HG03558 (cell line): ENCODE measurements around the gene UST.

ENCODE experiments used
- ATAC-seq: cut with Tn5 transposase; IDR thresholded peaks from one replicate; pipeline ENCODE4 v1.9.1; 2021; ENCODE audit warnings: moderate number of reproducible peaks; ENCODE audit not compliant: unreplicated experiment; ENCODE audit errors: extremely low read depth

UST gene

DNA sequence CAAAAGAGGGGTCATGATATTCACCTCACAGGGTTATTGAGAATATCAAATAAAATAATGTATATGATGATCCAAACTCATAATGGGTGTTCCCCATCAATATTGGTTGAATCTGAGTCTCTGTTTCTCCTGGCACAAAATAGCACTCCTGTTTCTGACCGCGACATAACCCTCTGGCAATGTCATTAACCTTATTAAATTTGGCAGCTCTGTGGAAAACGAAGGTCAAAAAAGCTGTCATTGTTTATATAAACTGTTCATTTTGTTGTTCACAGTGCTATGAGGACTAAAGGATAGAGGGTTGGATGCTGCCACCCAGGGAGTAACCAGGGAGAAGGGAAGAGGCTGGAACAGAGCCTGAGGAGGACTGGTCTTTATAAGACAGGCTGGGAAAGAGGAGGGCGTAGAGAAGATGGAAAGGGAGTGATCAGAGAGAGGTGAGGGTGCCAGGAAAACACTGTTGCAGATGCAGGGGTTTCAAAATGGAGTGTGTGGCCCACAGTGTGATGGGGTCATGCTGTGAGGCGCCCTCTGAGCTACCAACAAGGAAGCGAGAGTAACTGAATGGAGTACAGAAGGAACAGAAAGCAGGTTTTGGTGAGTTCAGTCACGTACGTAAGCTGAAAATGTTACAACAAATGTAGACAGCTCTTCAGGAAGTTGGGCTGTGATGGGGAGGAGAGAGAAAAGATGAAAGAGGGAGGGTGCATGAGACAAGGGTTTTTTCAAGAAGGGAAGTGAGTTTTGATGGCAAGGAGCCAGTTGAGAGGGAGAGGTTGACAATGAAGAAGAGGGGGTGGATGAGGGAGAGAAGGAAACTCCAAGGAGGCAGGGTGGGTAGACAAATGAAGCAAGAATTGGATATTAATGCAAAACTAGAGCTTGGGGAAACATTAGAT, 319.1 kb downstream of the UST start:
- peak; percentile 96 for ATAC-seq

DNA sequence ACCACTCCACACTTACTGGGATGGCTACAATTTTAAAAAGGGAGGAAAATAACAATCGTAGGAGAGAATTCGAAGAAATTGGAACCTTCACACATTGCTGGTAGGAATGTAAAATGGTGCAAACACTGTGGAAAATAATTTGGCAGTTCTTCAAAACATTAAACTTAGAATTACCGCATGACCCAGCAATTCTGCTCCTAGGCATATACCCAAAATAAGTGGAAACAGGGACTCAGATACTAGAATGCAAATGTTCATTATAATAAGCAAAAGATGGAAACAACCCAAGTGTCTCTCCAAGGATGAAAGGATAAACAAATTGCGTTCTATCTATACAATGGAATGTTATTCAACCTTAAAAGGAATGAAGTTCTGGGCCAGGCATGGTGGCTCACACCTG, 325.2 kb downstream of the UST start:
- no peak for ATAC-seq

DNA sequence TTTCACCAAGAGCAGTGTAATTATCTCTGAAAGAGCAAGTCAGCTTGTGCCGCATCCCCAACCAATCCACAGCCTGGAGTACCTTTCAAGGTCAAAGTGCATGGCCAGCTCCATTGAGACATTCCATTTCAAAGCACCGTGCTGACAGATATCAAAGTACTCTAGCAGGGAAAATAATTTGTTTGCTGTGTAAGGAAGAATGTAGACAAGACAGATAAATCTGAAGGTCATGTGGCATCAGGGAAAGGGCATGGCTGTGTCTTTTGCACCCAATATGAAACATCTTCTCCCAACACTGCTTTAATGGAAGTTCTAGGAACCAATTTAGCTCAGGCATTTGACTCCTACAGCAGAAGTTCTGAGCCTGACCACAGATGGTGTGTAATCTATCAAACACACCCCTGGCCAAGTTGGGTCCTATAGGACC, 328.0 kb downstream of the UST start:
- ATAC-seq, result no peak

DNA sequence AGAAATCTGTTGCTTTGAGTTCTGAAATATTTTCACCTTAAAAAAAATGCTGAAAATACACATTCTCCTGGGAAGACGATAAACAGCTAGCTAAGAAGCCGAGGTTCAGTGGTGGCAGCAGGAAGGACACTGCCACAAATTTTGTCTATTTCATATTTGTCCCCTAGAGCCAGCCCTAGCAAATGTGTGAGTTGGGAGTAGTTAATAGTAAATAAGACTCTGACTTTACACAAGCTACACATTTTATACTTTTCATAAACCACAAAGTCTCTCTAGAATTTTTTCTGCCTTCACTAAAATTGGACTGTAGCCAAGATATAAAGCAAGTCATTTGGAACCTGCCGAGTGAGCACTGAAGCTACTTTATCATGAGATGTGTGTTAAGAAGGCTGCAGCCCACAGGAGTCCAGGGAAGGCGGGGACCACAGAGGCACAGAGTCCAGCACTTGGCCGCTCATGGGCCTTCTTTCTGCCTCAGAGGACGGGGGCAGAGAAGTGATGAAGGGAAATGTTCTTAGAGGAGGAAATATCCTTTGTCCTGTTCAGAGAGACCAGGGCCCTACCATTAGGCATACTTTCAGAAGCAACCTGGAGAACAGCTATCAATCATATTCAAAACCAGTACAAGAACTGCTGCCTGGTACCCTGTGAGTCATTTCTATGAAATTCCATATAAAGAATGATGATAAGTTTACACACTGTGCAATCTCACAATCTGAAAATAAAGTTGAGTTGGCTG, 329.0 kb downstream of the UST start:
- no peak for ATAC-seq

DNA sequence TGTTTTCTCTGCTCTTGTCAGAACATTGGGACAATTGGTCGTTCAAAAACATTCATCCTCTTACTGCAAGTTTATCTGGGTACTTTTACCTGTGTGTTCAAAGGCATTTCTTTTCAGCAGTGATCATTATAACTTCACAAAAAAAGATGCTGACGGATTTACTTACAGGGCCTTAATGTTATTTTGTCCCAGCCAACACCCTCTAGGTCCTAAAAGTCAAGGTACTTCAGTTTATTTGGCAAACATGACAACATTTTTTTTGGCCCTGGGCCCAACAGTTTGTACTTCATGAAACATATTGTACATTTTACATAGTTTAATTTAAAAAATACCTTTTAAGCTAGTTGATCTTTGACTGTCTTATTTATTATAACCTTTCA, 329.5 kb downstream of the UST start:
- no peak for ATAC-seq

DNA sequence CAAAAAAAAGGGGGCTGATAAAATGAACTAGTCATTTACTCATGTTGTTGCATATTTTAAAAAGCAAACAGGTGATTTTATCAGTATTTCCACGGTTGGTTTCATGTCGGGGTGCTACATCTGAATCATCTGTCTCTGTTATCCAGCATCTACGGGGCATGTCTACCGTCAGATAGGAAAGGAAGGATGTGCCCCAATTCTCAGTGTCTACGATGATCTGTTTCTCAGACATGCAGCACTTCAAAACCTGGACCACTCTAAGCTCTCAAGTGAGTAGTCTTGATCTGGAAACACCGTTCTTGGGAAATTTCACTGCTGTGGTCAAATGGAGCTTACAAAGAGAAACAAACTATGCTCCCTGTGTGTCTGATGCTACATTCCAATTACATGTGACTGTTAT, 330.4 kb downstream of the UST start:
- no peak for ATAC-seq

DNA sequence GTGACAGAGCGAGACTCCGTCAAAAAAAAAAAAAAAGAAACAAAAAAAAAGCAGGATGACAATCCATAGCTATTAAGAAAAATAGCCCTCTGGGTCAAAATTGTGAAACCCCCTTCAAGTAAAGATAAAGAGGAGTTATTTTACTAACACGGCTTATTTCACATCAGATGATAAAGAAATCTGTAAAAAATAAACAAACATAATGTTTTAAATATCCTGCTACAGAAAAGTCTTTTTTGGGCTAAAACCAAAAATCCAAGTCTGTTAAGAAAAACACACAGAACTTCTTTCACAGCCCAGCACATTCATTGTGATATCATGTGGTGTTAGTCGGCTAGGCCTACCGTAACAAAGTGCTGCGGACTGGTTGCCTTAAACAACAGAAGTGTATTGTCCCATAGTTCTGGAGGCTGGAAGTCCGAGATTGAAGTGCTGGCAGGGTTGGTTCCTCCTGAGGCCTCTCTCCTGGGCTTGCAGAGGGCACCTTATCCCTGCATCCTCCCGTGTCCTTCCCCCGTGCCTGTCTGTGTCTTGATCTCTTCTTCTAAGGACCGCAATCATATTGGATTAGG, 331.5 kb downstream of the UST start:
- no peak for ATAC-seq

DNA sequence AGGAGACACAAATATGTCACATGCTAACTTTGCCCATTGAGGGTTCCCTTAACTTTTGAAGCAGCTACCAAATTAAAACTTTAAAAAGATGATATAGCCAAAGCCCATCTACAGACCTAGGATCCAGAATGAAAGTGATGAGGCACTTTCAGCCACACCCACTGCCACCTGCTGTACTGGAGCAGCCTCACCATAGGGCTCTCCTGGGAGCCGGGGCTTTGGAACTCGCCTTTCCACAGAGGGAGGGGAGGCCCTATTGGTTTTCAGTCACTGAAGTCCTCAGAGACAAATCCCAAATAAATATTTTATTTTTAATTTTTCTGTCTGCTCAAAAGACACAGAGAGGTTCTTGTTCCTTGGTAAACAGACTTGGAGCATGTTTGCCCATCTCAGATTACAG, 332.6 kb downstream of the UST start:
- ATAC-seq, result no peak

DNA sequence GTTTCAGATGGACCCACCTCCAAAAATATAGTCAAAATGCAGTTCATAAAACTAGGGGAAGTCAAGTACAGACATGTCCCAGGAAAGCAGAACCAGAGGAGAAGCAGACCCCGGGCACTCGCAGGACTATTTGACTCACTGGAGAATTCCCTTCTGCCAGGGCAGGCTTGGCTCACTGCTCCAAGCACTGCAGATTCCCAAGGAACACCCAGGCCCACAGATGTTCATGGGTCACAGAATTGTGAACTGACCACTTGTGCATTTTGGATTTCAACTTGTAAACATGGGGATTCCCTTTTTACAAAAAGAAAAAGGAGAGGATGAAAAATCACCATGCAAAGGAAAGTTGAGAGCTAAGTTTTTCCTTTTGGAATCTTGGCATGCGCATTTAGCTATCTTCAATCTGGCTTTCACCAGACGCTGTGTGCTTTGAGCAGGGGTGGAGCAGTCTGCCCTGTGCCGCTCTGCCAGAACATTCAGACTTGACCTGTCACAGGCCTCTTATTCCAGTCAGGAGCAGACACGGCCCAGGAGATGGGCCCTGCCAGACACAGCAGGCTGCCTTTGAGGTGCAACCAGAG, 333.2 kb downstream of the UST start:
- ATAC-seq, result no peak

DNA sequence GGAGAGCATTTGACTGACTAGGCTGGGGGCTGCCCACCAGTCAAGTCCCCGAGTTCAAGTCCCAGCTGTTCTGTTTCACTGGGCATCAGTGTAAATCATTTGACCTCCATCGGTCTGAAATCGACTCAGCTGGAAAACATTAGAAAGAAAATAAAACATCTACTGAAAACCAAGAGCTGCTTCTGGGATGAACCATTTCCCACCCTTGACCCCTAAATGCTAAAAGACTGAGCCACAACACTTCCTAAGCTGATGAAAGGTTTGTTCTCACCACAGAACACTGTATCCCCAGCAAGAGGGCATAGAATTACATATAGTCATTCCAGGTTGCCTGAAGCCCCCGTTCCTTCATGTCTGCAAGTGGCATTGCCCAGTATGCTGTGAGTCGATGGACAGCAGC, 333.7 kb downstream of the UST start:
- ATAC-seq, result no peak

DNA sequence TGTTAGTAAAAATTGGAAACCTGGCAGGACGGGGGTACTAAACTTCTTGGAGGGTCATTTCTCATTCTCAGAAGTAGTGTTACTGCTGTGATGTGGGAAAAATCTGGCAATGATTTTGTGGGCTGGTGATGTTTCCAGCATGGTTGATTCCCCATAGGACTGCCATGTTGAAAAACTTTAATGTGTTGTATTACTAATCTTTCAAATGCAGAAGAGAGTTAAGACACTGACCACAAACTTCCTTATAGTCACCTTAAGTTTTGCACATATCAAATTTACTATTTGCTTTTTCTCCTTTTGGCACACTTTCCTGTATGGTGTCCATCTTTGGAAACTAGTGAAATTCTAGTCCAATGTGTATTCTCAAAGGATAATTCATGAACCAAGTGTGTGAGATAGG, 334.5 kb downstream of the UST start:
- no peak for ATAC-seq

DNA sequence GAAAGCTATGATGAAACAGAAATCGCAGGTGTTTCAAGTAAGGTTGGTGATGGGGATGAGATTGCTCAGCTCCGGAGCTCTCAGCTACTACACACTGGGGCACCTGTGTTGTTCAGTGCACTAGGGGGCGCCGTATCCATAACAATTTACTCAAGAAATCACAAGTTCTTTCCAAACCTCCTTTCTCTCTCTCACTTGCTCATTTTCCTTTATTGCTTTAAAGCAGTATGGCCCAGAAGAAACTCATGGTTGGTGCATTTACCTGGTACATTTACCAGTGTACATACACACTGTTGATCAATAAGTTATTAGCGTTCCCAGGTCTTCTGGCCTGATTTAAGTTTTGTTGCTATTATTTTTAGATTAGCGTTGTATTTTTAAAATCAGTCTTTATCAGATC, 335.5 kb downstream of the UST start:
- no peak for ATAC-seq

DNA sequence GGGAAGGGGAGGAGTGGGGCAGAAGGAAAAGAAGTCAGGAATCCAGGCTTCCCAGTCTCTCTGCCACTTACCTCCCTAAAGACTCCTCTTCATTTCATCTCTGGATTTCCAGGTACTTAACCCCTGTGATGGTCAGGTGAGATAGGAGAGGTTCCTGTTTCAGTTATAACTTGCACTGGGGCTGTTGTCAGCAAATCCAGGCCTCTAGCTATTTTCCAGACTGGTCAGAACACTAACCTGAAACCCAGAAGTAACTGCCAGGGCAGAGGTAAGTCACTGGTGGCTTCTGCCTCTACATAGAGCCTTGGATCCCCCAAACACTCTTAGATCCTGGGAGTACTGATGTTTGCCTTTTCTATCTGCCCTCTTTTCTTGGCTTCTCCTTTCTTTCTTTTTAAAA, 337.2 kb downstream of the UST start:
- ATAC-seq, result no peak

DNA sequence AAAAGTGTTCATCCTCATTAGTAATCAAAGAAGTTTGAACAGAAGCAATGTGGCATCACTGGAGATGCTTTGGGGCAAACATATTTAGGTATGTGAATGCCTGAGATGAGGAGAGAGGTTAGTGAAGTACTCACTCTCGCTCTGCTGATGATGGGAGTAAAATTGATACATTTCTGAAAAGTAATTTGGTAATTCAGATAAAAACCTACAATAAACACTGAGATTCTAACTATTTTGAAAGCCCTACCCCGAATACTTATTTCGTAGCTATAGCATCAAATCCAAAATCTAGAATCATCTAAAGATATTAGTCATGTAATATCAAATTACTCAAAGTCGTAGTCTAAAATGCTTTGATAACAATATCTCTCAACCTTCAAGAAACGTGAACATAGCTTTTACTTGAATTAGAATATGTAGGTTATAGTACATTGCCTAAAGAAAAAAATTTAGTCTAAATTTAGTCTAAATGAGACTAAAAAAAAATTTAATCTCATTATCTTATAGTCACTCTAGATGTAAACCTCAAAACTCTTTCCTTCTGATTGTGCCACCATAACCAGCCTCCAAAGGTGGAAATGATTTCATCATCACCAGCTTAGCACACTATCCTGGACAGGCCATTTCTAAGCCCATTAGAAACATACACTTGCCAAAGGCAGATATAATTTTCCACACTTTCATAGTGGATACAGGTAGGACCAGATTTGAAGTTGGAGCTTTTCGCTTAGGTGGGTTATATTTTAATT, 338.2 kb downstream of the UST start:
- no peak for ATAC-seq

DNA sequence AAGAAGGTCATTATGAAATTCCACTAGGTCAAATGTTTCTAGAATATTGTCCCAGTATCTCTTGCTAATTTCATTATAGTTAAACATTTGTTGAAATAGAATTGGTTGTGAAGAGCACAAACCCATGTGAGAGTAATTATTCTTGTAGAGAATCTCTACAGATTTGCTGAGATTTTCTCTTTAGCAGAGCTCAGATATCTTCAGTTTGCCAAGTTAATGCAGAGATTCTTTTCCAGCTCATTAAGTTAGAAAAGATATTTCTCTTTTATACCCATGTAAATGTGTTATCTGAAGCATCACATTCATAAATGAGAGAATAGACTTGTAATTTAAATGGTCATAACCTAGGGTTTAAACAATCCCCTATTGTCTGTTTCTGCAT, 338.7 kb downstream of the UST start:
- no peak for ATAC-seq

DNA sequence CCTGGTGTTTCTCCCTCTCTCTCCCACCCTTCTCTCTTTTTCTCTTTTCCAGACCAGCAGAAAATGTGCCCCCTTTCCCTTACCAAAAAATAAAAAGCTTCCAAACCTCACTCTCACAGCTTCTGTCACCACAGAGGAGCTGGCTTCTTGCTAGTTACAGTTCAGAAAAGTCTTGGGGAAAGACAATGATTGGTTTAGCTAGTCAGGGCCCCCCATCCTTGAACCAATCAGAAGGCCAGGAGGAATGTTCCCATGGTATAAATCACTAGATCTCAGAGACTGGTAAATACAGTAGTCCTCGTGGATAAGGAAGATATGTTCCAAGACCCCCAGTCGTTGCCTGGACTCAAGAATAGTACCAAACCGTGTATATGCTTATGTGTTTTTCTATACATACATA, 339.5 kb downstream of the UST start:
- ATAC-seq, result no peak

DNA sequence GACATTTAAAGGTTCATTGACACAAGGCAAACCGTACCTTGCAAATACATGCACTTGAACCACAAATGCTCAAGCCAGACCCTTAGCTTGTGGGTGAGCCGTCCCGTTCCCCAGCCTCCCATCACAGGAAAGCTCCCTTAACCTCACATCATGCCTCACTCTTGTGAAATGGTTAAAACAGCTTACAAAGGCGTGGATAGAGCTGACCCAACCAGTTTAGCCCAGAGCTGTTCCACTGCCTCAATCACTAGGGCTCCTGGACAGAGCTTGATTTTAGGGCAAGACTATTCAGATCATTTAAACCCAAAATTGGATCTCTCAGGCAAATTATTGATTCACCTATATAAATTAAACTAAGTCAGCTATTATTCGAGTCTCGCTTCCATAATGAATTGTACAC, 341.1 kb downstream of the UST start:
- no peak for ATAC-seq

DNA sequence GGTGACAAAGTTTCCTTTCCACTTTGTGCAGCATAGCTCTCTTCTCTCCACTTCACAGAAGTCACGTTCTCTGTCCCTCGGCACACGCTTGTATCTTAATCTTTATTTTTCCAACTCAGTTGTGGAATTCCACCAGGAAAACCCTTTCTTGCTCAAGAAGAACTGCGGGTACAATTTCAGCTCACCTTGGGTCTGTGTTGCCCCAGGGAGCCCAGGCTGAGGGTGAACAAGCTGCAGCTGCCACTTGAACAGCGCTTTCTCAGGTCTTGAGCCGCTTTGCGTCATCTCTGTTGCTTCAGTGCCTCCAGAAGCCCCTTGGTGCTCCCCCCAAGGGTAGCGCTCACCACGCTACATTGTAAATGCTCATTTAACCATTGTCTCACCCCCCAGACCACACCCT, 341.5 kb downstream of the UST start:
- no peak for ATAC-seq

DNA sequence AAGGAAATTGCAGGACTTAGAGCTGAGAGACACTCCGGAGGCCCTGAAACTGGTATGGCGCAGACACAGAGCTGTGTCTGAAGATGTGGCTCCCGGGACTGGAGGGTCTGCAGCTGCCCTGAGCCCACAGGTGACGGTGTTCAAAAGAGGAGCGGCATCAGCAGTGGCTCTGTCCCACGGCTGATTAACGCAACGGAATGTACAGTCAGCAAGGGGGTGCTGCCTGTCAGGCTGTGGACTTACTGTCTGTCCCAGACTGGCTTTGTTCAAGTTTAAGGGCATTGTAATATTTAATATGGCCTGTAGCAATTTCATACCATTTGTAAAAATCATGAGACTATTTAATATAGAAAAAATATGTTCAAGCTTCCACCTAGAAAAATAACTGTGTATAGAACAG, 342.7 kb downstream of the UST start:
- no peak for ATAC-seq

DNA sequence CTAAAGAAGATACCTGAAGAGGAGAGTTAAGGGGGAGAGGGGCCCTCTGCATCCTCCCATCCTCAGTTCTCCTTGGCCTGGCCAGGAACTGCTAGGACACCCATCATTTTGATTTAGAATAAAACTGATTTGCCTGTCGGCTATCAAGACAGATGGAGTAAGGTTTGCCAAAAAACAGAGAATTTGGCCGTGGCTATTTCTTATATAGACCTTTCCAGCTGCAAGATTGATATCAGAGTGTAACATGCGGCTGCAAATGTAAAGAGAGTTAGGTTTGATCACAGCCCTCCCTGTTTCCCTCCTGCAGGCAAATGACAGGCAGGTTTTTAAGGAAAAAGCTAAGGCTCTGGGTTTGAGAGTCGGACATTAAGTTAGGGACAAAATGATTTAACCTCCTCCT, 344.1 kb downstream of the UST start:
- no peak for ATAC-seq
